HepG2 (cell line): ENCODE measurements around the gene ARHGAP15. TPM values are rescaled to one million over a fixed set of nuclear protein-coding genes. Genes with fewer than 3 reads are reported as not detected.
A peak's percentile ranks its signal among the peaks of the same experiment; 100 is the strongest.
"Not testable (repeated sequence)": the region's sequence is repeated elsewhere in the genome, so short reads cannot be mapped to it uniquely, and the experiment has no call there.

Source experiments
- ATAC-seq: fragments of 200-7000 bp; cut with Tn5 transposase; 3 replicates; pipeline ENCODE4 v1.9.1; 2020; ENCODE audit warnings: mild to moderate bottlenecking, moderate library complexity
- BruUV-seq: library from RNA; stranded (reverse); fragments of 400-500 nt; replicated peaks from 2 replicates; lab custom pipeline; 2021; lab: Mats Ljungman, UMichigan
- CTCF ChIA-PET: fragments of 300-600 bp; formaldehyde crosslinking; extraction: SDS; loops from one replicate; lab custom pipeline; 2021; ENCODE audit warnings: low total read pairs, inconsistent platforms, low intra/inter-chr PET ratio; lab: Yijun Ruan, JAX
- POLR2A ChIA-PET: fragments of 350-600 bp; sonication (Branson Sonifier 250); formaldehyde crosslinking; loops from one replicate; lab custom pipeline; 2020; ENCODE audit warnings: antibody characterized with exemption, inconsistent platforms; lab: Yijun Ruan, JAX
- DNase-seq: peaks from one replicate; pipeline ENCODE4 v3.0.0-alpha.2; 2015; ENCODE audit warnings: low spot score
- FAIRE-seq: peaks from 3 replicates; lab custom pipeline; 2011; peaks lifted over from hg19 to GRCh38; lab: Jason Lieb, UNC
- H2AFZ ChIP-seq: one replicate; pipeline ENCODE4 v1.6.1; 2011; ENCODE audit warnings: low read length, inconsistent platforms
- H3K27ac ChIP-seq: fragments of 300-600 bp; 3 replicates; pipeline ENCODE4 v1.8.0; 2011; ENCODE audit warnings: mixed run types, mild to moderate bottlenecking, mixed read lengths, low read length, inconsistent platforms; ENCODE audit not compliant: insufficient read depth; ENCODE audit errors: extremely low read length
- H3K27me3 ChIP-seq, 2 experiments: fragments of 200-600 bp in 1 of 2; 2 replicates in 1 of 2; 3 replicates in 1 of 2; pipeline versions ENCODE4 v1.6.0 to v1.8.0; 2011; ENCODE audit warnings: low read length in 2 of 2, mild to moderate bottlenecking in 2 of 2, moderate library complexity in 2 of 2, inconsistent platforms in 1 of 2; ENCODE audit not compliant: insufficient read depth in 2 of 2, control insufficient read depth in 1 of 2
- H3K36me3 ChIP-seq, 2 experiments: fragments of 200-600 bp in 1 of 2; replicated peaks in 1 of 2; 2 replicates in 1 of 2; 3 replicates in 1 of 2; pipeline versions ENCODE4 v1.5.1 to v1.8.0; 2011; ENCODE audit warnings: low read length in 2 of 2, inconsistent platforms in 1 of 2; ENCODE audit not compliant: insufficient read depth in 2 of 2, control insufficient read depth in 1 of 2
- H3K4me1 ChIP-seq: 2 replicates; pipeline ENCODE4 v1.5.1; 2012; ENCODE audit warnings: low read length, inconsistent platforms; ENCODE audit not compliant: insufficient read depth
- H3K4me2 ChIP-seq: 2 replicates; pipeline ENCODE4 v1.6.0; 2011; ENCODE audit warnings: low read depth, low read length, inconsistent platforms
- H3K4me3 ChIP-seq, 3 experiments: fragments of 200-600 bp in 1 of 3; sonication (generic), shearing (Covaris generic) in 1 of 3; replicated peaks in 1 of 3; 2 replicates each; pipeline ENCODE4 v1.5.1; 2011 to 2016; ENCODE audit warnings: low read length in 3 of 3, inconsistent platforms in 2 of 3, low read depth in 2 of 3, mild to moderate bottlenecking in 2 of 3, control low read depth in 1 of 3, mixed read lengths in 1 of 3; ENCODE audit not compliant: insufficient read depth in 1 of 3
- H3K79me2 ChIP-seq: one replicate; pipeline ENCODE4 v1.6.1; 2011; ENCODE audit warnings: low read length, inconsistent platforms; ENCODE audit not compliant: insufficient read depth
- H3K9ac ChIP-seq: 2 replicates; pipeline ENCODE4 v1.6.0; 2011; ENCODE audit warnings: mild to moderate bottlenecking, low read depth, low read length, inconsistent platforms; ENCODE audit not compliant: insufficient read depth
- H3K9me3 ChIP-seq: 2 replicates; pipeline ENCODE4 v1.5.1; 2012; ENCODE audit warnings: mild to moderate bottlenecking, low read length
- H4K20me1 ChIP-seq: 2 replicates; pipeline ENCODE4 v1.6.0; 2011; ENCODE audit warnings: inconsistent platforms, mild to moderate bottlenecking, low read length, moderate library complexity; ENCODE audit not compliant: insufficient read depth
- CREB1 ChIP-seq, 2 experiments: fragments of 450-650 bp in 1 of 2; IDR thresholded peaks; 2 replicates each; pipeline ENCODE4 v1.6.1; 2016 to 2017; ENCODE audit warnings: control low read depth in 1 of 2, mild to moderate bottlenecking in 1 of 2, missing compliant biosample characterization in 1 of 2, missing genetic modification characterization in 1 of 2
- NCOA2 ChIP-seq: sonication (generic); formaldehyde crosslinking; IDR thresholded peaks from 2 replicates; pipeline ENCODE4 v1.8.0; 2022; ENCODE audit warnings: inconsistent platforms
- TBX2 ChIP-seq: sonication (generic); formaldehyde crosslinking; IDR thresholded peaks from 2 replicates; pipeline ENCODE4 v1.5.0; 2020; ENCODE audit warnings: missing genetic modification reagents, mild to moderate bottlenecking, borderline replicate concordance
- ZNF670 ChIP-seq: sonication (generic); formaldehyde crosslinking; IDR thresholded peaks from 2 replicates; pipeline ENCODE4 v1.8.0; 2022; ENCODE audit warnings: mild to moderate bottlenecking, missing genetic modification reagents, borderline replicate concordance
- WGBS: methylation state at CpG from one replicate; pipeline ENCODE4 v1.1.6; 2017; ENCODE audit warnings: low lambda C conversion rate; 5-methylcytosine and 5-hydroxymethylcytosine counted together
- in situ Hi-C: cut with HindIII; loops from 2 replicates; pipeline ENCODE4 v1.10.0; 2017; ENCODE audit warnings: low pct_unique_long_range_greater_than_20kb; ENCODE audit not compliant: extremely low pct_ligation_motif_present
- intact Hi-C: fragments of 100-400 bp; cut with micrococcal nuclease; formaldehyde crosslinking; loops from one replicate; pipeline ENCODE4 v1.10.0; 2022; ENCODE audit not compliant: unreplicated experiment
- polyA plus RNA-seq, 8 experiments: library from polyadenylated mRNA; depleted of rRNA in 3 of 8; stranded (reverse) in 7 of 8; unstranded in 1 of 8; fragments of >200 nt; fragmentation: Illumina TruSeq in 4 of 8; extraction: Trizol in 4 of 8; gene quantifications; 2 replicates each; pipeline versions ENCODE4 v1.2.1 to v1.2.3, GENCODE V29; 2011 to 2016; ENCODE audit warnings: low read depth in 4 of 8, missing spikeins in 1 of 8, mixed read lengths in 1 of 8; ENCODE audit not compliant: insufficient read depth in 1 of 8
- total RNA-seq, 5 experiments: library from RNA; depleted of rRNA; stranded (reverse); fragments of >200 nt; fragmentation: Illumina TruSeq; extraction: Trizol; gene quantifications; 2 replicates each; pipeline ENCODE4 v1.2.3, GENCODE V29; 2016; ENCODE audit warnings: low read depth in 1 of 5
- TF ChIP-seq, protein P1 (sequence below): sonication (generic); formaldehyde crosslinking; IDR thresholded peaks from 2 replicates; pipeline ENCODE4 v1.8.0; 2022; ENCODE audit warnings: mild to moderate bottlenecking, missing genetic modification reagents, moderate library complexity

The ARHGAP15 gene
- total and polyA plus RNA-seq, 2 of the 13 experiments (the other 11 are each of a cell fraction or from before 2014, with no cell fraction given): 0.04 TPM; not detected in 1

DNA sequence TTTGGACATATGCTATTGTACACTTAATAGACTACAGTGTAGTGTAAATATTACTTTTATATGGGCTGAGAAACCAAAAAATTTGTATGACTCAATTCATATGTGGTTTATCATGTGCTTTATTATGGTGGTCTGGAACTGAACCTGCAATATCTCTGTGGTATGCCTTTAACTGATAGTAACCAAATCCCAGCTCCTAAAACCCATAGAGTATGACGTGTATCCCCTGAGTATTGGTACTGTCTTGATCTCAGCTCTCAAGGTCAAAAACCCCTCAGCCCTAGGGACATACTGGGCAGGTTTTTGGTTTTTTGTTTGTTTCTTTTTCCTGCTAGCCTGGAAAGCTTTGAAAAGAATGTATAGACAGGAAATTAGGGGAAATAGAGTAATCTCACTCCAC, 42.2 kb upstream of the ARHGAP15 start:
- no peak overlapping the region for H3K4me3 ChIP-seq
- DNase-seq (no peak), FAIRE-seq (no peak), ATAC-seq (no peak)
- H3K9me3 ChIP-seq: no peaks in the 10 kb centered on the region
- H3K79me2 ChIP-seq: no peaks in the 10 kb centered on the region
- ChIA-PET POLR2A (no interaction called here), CTCF (no interaction called here)
- no peaks in the 10 kb centered on the region for H3K36me3 ChIP-seq
- TF ChIP-seq CREB1 (IDR thresholded peaks at IDR 0.05) (peak; percentile 41; the same call in 1 of the 2 replicates), CREB1 (CRISPR knock-in tag; IDR thresholded peaks at IDR 0.05) (no peak), NCOA2 (no peak)
- H3K27me3 ChIP-seq: no peaks in the 10 kb centered on the region
- no peak overlapping the region for H3K27ac ChIP-seq
- H3K4me1 ChIP-seq: no peaks in the 10 kb centered on the region
- H4K20me1 ChIP-seq: no peaks in the 10 kb centered on the region
- no peak overlapping the region for H3K9ac ChIP-seq
- no peak overlapping the region for H3K4me2 ChIP-seq
- no TSS peak for BruUV-seq
- no peak overlapping the region for H2AFZ ChIP-seq
- 5% methylated on average over 1 of the region's 1 CpG for WGBS
- intact Hi-C loops (no loop called here), in situ Hi-C loops (no loop called here)

DNA sequence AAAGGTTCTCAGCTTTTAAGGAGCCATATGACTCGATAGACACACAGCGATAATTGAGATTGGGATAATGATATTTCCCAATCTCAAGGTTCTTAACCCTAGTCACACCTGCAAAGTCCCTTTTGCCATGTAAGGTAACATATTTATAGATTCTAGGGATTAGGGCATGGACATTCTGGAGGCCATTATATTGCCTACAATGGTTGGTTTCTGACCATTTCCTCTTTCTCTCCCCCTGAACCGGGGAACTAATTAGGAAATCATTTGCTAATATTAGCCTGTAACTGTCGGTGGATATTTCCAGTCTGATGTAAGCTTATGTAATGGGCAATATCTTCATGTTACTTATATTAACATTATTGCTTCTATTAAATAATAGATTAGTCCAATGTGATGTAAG, 40.8 kb upstream of the ARHGAP15 start:
- Histone ChIP-seq H3K4me2 (no peak overlapping the region), H3K9ac (no peak overlapping the region), H3K27ac (no peak overlapping the region), H3K79me2 (no peaks in the 10 kb centered on the region), H3K9me3 (no peaks in the 10 kb centered on the region), H3K4me3 (no peak overlapping the region), H4K20me1 (no peaks in the 10 kb centered on the region), H3K27me3 (no peaks in the 10 kb centered on the region), H3K4me1 (no peaks in the 10 kb centered on the region), H3K36me3 (no peaks in the 10 kb centered on the region), H2AFZ (no peak overlapping the region)
- intact Hi-C loops: no loop called here
- WGBS: 27% methylated on average over 4 of the region's 4 CpGs
- BruUV-seq: no TSS peak
- no peak for FAIRE-seq
- TF ChIP-seq, protein P1, sequence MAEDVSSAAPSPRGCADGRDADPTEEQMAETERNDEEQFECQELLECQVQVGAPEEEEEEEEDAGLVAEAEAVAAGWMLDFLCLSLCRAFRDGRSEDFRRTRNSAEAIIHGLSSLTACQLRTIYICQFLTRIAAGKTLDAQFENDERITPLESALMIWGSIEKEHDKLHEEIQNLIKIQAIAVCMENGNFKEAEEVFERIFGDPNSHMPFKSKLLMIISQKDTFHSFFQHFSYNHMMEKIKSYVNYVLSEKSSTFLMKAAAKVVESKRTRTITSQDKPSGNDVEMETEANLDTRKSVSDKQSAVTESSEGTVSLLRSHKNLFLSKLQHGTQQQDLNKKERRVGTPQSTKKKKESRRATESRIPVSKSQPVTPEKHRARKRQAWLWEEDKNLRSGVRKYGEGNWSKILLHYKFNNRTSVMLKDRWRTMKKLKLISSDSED (CRISPR knock-in tag): no peak
- TF ChIP-seq TBX2 (CRISPR knock-in tag) (no peak), ZNF670 (CRISPR knock-in tag) (no peak)
- no peak for DNase-seq
- ChIA-PET POLR2A (no interaction called here), CTCF (no interaction called here)
- in situ Hi-C loops: no loop called here
- no peak for ATAC-seq

DNA sequence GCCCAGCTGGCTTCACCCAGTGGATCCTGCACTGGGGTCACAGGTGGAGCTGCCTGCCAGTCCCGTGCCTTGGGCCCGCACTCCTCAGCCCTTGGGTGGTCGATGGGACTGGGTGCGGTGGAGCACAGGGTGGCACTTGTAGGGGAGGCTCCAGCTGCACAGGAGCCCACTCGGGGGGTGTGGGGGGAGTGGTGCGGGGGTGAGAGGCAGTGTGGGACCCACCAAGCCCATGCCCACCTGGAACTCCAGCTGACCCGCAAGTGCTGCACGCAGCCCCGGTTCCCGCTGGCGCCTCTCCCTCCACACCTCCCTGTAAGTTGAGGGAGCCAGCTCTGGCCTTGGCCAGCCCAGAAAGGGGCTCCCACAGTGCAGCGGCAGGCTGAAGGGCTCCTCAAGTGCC, 39.7 kb upstream of the ARHGAP15 start:
- FAIRE-seq, H3K27me3 ChIP-seq, ATAC-seq, H3K79me2 ChIP-seq, in situ Hi-C loops, H3K36me3 ChIP-seq, POLR2A ChIA-PET, H3K4me2 ChIP-seq, intact Hi-C loops, H3K4me3 ChIP-seq, H3K9ac ChIP-seq, BruUV-seq, H4K20me1 ChIP-seq, H2AFZ ChIP-seq, CTCF ChIA-PET, H3K9me3 ChIP-seq, H3K27ac ChIP-seq, DNase-seq, H3K4me1 ChIP-seq: not testable (repeated sequence)
- 86% methylated on average over 4 of the region's 12 CpGs for WGBS
